CD4-positive, alpha-beta T cell (primary cell): Measurements from ENCODE around the gene KMT2D. TPM values are rescaled to one million over a fixed set of nuclear protein-coding genes. Genes with fewer than 3 reads are reported as not detected.

Source experiments
- ATAC-seq: fragments of 200-7000 bp; cut with Tn5 transposase; one replicate; pipeline ENCODE4 v1.10.0; 2022; ENCODE audit warnings: mild to moderate bottlenecking; ENCODE audit not compliant: poor library complexity
- CTCF ChIA-PET: fragments of 350-600 bp; sonication (Branson Sonifier 250); formaldehyde crosslinking; loops from one replicate; lab custom pipeline; 2021; ENCODE audit warnings: antibody characterized with exemption, inconsistent platforms; lab: Charles Lee
- POLR2A ChIA-PET: fragments of 350-600 bp; sonication (Branson Sonifier 250); formaldehyde crosslinking; loops from one replicate; lab custom pipeline; 2021; ENCODE audit warnings: antibody characterized with exemption, inconsistent platforms; lab: Charles Lee
- DNase-seq, 14 experiments: peaks; one replicate each; pipeline ENCODE4 v3.0.0-alpha.2; 2013 to 2020; ENCODE audit warnings: mixed read lengths in 2 of 14
- H3K27ac ChIP-seq, 2 donors: one replicate each; pipeline versions ENCODE4 v1.5.1 to v1.7.0; 2013; ENCODE audit warnings: low read length in 2 of 2, low read depth in 1 of 2, mild to moderate bottlenecking in 1 of 2
- H3K27me3 ChIP-seq, 2 experiments: 1 replicate in 1 of 2; 2 replicates in 1 of 2; pipeline versions ENCODE4 v1.6.1 to v1.7.0; 2013; ENCODE audit warnings: low read length in 2 of 2, control low read depth in 1 of 2, mild to moderate bottlenecking in 1 of 2, moderate library complexity in 1 of 2; ENCODE audit not compliant: insufficient read depth in 2 of 2, control insufficient read depth in 1 of 2
- H3K36me3 ChIP-seq: one replicate; pipeline ENCODE4 v1.6.1; 2013; ENCODE audit warnings: low read length, control low read depth; ENCODE audit not compliant: insufficient read depth
- H3K4me1 ChIP-seq: one replicate; pipeline ENCODE4 v1.6.1; 2013; ENCODE audit warnings: low read length, control low read depth; ENCODE audit not compliant: insufficient read depth
- H3K4me3 ChIP-seq: one replicate; pipeline ENCODE4 v1.5.1; 2013; ENCODE audit warnings: mild to moderate bottlenecking, low read length, moderate library complexity
- H3K9me3 ChIP-seq, 2 experiments: 1 replicate in 1 of 2; 2 replicates in 1 of 2; pipeline versions ENCODE4 v1.6.1 to v1.7.0; 2013; ENCODE audit warnings: low read length in 2 of 2, mild to moderate bottlenecking in 2 of 2, control low read depth in 1 of 2, moderate library complexity in 1 of 2; ENCODE audit not compliant: control insufficient read depth in 1 of 2, insufficient read depth in 1 of 2
- H3K27ac Mint-ChIP-seq: one replicate; pipeline ENCODE4 v1.8.0; 2020; ENCODE audit warnings: mixed read lengths
- H3K27me3 Mint-ChIP-seq: one replicate; pipeline ENCODE4 v1.8.0; 2021; ENCODE audit warnings: mixed read lengths
- H3K36me3 Mint-ChIP-seq: one replicate; pipeline ENCODE4 v1.8.0; 2021; ENCODE audit warnings: low read depth, mixed read lengths
- H3K4me1 Mint-ChIP-seq: one replicate; pipeline ENCODE4 v1.8.0; 2021; ENCODE audit warnings: low read depth, mixed read lengths
- H3K4me3 Mint-ChIP-seq: one replicate; pipeline ENCODE4 v1.8.0; 2020; ENCODE audit warnings: mild to moderate bottlenecking, mixed read lengths
- H3K9me3 Mint-ChIP-seq: one replicate; pipeline ENCODE4 v1.8.0; 2020; ENCODE audit warnings: mixed read lengths
- CTCF ChIP-seq: fragments of 200-600 bp; IDR thresholded peaks from one replicate; pipeline ENCODE4 v1.8.0; 2022; ENCODE audit warnings: antibody characterized with exemption, mild to moderate bottlenecking
- intact Hi-C, 2 experiments: fragments of 100-400 bp; cut with DNase I in 1 of 2; cut with micrococcal nuclease in 1 of 2; formaldehyde crosslinking; loops; one replicate each; pipeline versions ENCODE4 v1.15.1 to v1.9.0; 2023 to 2025; cut with DNase I, micrococcal nuclease
- total RNA-seq, 174 experiments: library from RNA in 2 of 174; stranded (reverse) in 2 of 174; gene quantifications; one replicate each; pipeline ENCODE4 v1.2.3 and lab custom pipeline; 2021 to 2026

The KMT2D gene
- total RNA-seq, 2 experiments from 2014 or later: 107 to 110 TPM

GRCh38 chr12:49054524-49054923, 6.1 kb downstream of the KMT2D start:
- Mint-ChIP-seq H3K9me3 (no peaks in the 10 kb centered on the region), H3K4me1 (peaks cover 55% of the 10 kb centered on the region), H3K27ac (peak overlapping the region; percentile 44), H3K36me3 (peaks cover 79% of the 10 kb centered on the region), H3K4me3 (no peak overlapping the region), H3K27me3 (no peaks in the 10 kb centered on the region)
- ATAC-seq (no peak), DNase-seq (no peak)
- Histone ChIP-seq H3K4me1 (peaks cover 58% of the 10 kb centered on the region), H3K36me3 (peaks cover 58% of the 10 kb centered on the region), H3K27me3 (no peaks in the 10 kb centered on the region), H3K4me3 (no peak overlapping the region), H3K9me3 (no peaks in the 10 kb centered on the region), H3K27ac (no peak overlapping the region)
- ChIA-PET CTCF (interaction anchor here (2.1 kb wide), 1 partner anchor 11 kb away, joined by 9 read pairs; no protein-coding TSS in a partner anchor), POLR2A (interaction anchor here (0.6 kb wide), 1 partner anchor 181 kb away, joined by 4 read pairs; no protein-coding TSS in a partner anchor)
- intact Hi-C loops: no loop called here
- no peak for TF ChIP-seq CTCF

- Mint-ChIP-seq H3K27ac (no peak overlapping the region), H3K27me3 (no peaks in the 10 kb centered on the region), H3K4me1 (peaks cover 52% of the 10 kb centered on the region), H3K9me3 (no peaks in the 10 kb centered on the region), H3K4me3 (no peak overlapping the region), H3K36me3 (peaks cover 79% of the 10 kb centered on the region)
- no peak for TF ChIP-seq CTCF
- intact Hi-C loops: no loop called here
- H3K27ac ChIP-seq: no peak overlapping the region
- peaks cover 54% of the 10 kb centered on the region for H3K4me1 ChIP-seq
- DNase-seq (no peak), ATAC-seq (no peak)
- ChIA-PET CTCF (interaction anchor here (1.2 kb wide), 1 partner anchor 10 kb away, joined by 5 read pairs; no protein-coding TSS in a partner anchor), POLR2A (no interaction called here)
- H3K4me3 ChIP-seq: no peak overlapping the region
- H3K36me3 ChIP-seq: peaks cover 62% of the 10 kb centered on the region
- no peaks in the 10 kb centered on the region for H3K27me3 ChIP-seq
- no peaks in the 10 kb centered on the region for H3K9me3 ChIP-seq
These were observed 6.5 kb downstream of the KMT2D start for GRCh38 chr12:49054096-49054495.

- H3K4me1 Mint-ChIP-seq: peaks cover 37% of the 10 kb centered on the region
- ChIA-PET POLR2A (no interaction called here), CTCF (interaction anchor here (1.2 kb wide), 1 partner anchor 9 kb away, joined by 5 read pairs; no protein-coding TSS in a partner anchor)
- TF ChIP-seq CTCF: no peak
- H3K36me3 Mint-ChIP-seq: peaks cover 82% of the 10 kb centered on the region
- H3K9me3 Mint-ChIP-seq: no peaks in the 10 kb centered on the region
- Histone ChIP-seq H3K27ac (no peak overlapping the region), H3K4me3 (no peak overlapping the region), H3K9me3 (no peaks in the 10 kb centered on the region), H3K4me1 (peaks cover 39% of the 10 kb centered on the region), H3K36me3 (peaks cover 77% of the 10 kb centered on the region), H3K27me3 (no peaks in the 10 kb centered on the region)
- intact Hi-C loops: no loop called here
- H3K4me3 Mint-ChIP-seq: no peak overlapping the region
- ATAC-seq (no peak), DNase-seq (no peak)
- no peak overlapping the region for H3K27ac Mint-ChIP-seq
- H3K27me3 Mint-ChIP-seq: no peaks in the 10 kb centered on the region
These were observed 8.0 kb downstream of the KMT2D start for GRCh38 chr12:49052451-49053208.
